HG03175 (cell line): ENCODE data around the gene CHERP.
"Not testable (repeated sequence)": the region's sequence is repeated elsewhere in the genome, so short reads cannot be mapped to it uniquely, and the experiment has no call there.

ENCODE experiments used
- ATAC-seq: cut with Tn5 transposase; IDR thresholded peaks from one replicate; pipeline ENCODE4 v1.9.1; 2021; ENCODE audit warnings: mild to moderate bottlenecking, moderate library complexity; ENCODE audit not compliant: unreplicated experiment

The CHERP gene

DNA sequence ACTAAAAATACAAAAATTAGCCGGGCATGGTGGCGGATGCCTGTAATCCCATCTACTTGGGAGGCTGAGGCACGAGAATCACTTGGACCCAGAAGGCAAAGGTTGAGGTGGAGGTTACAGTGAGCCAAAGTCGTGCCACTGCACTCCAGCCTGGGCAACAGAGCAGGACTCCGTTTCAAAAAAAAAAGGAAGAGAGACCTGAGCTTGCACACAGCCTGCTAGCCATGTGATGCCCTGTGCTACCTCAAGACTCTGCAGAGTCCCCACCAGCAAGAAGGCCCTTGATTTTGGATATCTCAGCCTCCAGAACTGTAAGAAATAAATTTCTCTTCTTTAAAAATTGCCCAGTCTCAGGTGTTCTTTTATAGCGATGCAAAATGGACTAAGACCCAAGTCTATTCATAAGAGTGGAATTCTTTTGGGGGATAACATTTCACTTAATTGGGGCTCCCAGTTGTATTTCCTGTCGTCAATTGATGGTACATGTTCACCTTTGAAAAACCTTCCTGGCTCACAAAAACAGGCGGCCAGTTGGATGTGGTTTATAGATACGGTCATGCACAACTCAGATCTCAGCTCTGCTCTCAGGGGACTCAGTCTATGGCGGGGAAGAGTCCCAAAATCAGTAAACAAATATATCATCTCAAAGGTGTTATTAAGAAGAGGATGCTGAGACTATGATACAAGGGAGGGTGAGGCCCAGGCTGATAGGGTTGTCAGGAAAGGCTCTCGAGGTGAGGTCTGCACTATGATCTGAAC, 2.4 kb upstream of the CHERP start:
- ATAC-seq: no peak

DNA sequence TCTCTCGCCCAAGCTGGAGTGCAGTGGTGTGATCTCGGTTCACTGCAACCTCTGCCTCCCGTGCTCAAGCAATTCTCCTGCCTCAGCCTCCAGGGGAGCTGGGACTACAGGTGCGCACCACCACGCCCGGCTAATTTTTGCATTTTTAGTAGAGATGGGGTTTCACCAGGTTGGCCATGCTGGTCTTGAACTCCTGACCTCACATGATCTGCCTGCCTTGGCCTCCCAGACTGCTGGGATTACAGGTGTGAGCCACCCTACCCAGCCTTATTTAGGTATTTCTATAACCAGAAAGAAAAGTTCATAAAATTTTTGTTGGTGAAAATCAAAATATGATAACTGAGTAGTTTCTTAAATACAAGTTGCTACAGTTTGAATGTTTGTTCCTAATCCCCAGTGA, 1.5 kb upstream of the CHERP start:
- ATAC-seq: not testable (repeated sequence)

DNA sequence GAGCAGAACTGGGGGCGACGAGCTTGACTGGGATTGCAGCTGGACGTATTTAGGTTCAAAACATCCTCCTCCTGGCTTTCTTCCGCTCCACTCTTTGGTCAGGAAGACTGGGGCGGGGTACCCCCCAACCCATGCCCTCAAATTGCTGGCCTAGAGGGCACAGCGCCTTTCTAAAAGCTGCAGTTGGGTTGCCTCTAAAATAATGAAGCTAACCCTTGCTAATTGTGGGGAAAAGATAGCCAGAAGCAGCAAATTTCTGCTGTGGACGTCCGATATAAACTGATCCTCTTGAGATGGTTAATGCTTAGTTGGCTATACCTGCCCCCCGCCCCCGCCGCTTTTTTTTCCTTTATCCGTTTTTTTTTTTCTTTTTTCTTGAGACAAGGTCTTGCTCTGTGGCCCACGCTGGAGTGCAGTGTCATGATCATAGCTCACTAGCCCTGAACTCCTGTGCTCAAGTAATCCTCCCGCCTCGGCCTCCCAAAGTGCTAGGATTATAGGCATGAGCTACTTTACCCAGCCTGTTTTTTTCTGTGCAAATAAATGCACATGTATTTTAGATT, 754 bp upstream of the CHERP start:
- no peak for ATAC-seq

DNA sequence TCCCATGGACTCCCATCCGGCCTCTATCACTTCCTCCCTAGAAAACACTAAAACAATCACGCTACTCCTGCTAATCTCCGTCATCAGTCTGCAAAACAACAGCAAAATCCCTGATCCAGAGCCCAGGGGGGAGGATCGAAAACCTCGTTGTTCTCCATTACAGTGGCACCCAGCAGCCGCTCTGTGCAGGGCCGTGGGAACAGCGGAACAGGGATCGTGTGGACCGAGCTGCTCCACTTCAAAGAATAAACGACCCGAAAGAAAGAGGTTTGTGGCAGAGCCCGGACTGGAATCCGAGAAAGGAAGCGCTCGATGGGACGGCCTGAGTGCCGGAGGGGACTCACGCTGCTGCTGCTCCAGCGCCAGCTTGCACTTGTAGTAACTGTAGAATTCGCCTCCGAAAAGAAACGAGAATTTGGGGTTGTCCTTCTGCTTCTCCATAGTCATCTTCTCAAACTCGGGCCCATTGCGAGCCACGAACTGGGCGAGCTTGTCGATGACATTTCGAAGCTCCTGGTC, 652 bp downstream of the CHERP start:
- ATAC-seq: no peak

DNA sequence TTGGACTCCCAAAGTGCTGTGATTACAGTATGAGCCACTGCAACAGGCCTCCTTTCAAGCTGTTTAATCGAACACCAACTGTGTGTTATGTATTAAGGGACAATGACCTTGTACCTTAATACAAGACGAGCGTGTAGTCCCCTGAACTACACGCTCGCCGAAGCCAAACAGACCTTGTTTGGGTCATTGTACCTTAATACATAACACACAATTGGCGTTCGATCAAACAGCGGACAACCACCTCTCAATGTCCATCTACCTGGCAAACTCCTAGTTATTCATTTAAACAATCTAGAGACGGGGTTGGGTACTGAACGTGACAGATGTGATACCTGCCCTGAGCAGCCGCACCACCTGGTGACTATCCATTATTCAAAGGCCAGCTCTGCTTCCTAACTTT, 1.3 kb downstream of the CHERP start:
- ATAC-seq: no peak

DNA sequence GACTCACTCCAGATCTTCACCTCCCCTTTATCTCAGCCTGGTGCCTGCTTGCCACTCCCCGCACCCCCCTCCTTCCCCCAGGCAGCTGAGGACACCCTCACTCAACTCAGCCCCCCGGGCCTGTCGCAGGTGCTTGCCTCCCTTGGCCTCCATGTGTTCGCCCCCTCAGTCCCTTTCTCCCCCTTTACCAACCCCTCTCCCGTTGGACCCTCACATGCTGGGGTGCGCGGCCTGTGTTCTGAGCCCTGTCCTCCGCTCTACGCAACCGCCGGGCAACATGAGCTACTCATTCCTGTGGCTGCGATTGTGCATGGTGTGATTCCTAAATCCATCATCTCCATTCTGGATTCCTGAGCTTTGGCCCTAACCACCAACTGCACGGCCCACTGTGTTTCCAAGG, 5.1 kb downstream of the CHERP start:
- no peak for ATAC-seq

DNA sequence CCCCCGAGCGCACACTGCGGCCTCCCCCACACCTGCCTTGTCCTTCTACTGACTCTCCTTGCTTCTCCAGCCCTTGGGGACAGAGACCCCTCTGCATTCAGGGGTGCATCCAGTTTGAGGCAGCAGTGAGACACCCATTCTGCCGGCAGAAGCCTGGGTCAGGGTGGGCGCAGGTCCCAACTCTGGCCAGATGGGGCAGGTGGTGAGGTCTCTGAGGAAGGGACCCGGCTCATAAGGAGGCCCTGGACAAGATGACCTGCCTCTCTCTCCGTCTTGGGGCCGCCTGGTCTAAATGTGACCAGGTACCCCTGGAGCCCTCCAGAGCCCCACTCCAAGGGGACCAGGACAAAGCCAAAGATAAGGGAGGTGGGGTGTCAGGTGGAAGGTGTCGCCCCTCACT, 6.1 kb downstream of the CHERP start:
- ATAC-seq: no peak

DNA sequence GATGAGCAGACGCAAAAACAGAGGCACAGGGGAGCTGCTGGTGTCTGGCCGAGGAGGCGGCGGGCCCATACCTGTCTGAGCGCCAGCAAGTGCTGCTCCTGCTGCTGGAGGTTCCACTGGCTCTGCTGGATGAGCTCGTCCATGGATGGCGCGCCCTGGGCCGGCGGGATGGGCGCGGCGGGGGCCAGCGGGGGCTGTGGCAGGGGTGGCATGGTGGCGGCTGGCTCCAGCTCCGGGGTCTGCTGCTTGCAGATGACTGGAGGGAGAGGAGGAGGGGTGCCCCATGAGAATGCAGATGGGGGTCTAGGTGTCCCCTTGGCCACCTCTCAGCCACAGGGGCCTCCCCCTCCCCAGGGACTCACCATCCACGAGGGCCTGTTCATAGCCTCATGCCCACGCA, 6.9 kb downstream of the CHERP start:
- ATAC-seq: no peak

DNA sequence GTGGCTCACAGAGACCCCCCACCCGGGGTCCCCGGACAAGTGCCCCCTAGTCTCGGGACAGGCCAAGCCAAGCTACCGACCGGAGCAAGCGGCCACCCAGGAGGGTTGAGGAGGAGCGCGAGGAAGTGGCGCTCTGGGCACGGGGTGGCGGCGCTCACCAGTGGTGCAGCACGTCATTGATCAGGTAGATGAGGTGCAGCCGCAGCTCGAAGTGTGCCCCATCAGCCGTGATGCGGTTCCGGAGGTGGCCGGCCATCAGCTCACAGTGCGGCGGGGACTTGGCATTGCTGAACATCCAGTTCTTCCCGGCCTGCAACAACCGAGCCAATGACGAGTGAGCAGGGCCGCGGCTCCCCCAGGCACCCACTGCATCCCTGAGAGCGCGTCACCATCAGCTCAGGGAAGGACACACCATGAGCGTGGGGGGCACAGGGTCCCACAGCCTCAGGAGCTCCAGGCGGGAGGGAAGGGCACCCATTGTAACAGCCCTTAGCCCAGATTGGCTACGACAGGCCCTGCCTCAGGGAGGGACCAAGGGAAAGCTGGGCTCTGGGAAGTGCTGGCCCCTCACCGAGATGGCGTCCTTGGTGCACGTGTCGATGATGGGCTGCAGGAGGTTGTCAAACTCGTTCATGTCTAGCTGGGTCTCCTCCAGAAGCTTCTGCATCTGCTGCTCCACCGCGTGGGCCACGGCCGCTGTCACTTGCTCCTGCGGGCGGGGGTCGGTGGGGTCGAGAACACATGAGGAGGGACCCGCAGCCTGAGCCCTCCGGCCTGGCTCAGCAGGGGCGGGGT, 9.6 kb downstream of the CHERP start:
- no peak for ATAC-seq

DNA sequence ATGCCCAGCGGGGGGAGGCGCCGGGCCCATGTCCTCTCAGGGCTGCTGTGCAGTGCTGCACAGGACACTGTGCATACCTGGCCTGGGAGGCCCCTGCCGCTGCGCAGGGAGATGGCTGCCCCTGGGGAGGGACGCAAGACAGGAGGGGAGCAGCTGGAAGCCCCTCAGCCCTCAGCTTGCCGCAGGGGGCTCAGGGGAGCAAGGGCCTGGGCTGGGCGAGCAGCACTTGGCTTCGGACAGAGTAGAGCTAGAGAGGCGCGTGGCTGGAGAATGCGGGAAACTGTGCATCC, 10.9 kb downstream of the CHERP start:
- no peak for ATAC-seq

DNA sequence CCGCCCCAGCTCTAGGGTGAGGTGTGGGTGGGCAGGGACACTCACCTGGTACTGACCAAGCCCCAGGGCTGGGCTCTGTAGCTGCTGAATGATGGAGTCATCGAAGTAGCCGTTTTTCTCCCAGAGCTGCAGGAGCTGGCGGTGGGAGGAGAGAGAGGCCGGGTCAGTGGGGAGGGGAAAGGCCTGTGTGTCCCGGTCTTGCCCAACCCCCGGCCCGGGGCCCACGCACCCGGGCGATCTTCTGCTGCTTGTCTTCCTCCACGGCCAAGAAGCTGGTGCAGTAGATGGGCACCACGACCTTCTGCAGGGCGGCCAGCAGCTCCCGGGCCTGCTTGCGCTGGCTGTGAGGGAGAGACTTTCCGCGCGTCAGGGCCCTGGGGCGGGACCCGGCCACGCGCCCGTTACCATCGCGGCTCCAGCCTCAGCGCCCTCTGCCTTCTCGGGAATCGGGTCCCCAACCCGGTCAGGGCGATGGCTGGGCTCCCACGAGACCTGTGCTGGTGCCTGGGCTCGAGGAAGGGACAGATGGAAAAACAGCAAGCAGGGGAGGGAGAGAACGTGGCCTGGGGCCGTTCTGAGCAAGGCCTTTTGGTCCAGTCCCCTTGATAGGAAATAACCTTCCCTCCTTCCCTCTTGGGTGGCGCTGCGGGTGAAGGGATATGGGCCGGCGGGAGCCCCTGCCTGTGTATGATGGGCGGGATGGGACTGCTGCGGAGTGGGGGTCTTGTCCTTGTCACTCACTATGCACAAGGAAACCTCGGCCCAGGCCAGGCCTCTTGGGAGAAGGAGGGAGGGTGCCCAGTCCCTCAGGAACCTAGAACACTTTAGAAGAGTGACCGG, 11.5 kb downstream of the CHERP start:
- no peak for ATAC-seq

DNA sequence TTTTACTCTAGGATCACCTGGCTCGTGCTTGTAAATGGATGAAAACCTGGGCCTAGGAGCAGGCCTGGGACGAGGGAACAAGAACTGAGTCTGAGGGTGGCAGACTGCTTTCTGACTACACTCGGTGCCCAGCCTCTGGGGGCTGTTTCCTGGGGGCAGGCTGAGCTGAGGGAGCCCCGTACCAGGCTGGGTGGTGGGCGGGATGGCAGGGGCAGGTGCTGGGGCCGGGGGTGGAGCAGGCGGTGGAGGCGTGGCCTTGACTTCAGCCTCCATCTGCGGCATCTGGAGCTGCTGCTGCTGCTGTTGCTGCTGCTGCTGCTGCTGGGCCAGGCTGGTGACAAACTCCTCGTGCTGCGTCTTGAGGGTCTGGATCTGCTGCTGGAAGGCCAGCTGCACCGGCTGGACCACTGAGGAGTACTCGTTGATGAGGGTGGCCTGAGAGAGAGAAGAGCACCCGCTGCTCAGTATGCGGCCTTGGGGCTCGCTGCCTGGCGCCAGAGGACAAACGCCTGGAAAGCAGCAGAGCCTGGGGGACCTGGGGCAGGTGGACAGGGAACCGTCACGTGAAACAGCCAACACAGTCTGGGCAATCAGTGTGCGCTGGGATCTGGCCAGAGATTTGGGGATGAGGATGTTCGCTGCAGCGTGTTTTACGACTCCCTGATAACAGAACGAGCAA, 12.6 kb downstream of the CHERP start:
- ATAC-seq: no peak

DNA sequence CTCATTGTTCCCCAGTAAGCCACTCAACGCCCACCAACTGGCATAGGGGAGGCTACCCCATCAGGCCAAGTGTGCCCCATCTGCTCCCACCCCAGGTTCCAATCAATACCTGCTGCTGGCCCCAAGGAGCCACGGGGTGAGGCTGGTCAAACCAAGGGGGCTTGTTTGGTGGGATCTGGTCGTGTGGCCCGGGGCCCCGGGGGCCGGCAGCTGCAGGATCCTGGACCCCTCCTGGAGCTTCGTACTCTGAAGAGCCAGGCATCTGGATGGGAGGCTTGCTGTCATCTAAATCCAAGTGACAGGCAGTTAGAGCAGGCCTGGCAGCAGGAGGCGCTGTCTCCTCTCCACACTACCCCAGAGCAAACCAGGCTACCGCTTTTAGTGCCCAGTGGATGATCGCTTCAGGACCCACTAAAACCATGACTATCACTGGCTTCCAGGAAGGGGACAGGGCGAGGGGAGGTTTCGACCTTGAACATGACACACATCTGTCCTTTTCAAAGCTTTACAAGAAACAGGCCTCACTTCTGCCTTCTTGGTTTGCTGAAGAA, 14.2 kb downstream of the CHERP start:
- ATAC-seq: no peak

DNA sequence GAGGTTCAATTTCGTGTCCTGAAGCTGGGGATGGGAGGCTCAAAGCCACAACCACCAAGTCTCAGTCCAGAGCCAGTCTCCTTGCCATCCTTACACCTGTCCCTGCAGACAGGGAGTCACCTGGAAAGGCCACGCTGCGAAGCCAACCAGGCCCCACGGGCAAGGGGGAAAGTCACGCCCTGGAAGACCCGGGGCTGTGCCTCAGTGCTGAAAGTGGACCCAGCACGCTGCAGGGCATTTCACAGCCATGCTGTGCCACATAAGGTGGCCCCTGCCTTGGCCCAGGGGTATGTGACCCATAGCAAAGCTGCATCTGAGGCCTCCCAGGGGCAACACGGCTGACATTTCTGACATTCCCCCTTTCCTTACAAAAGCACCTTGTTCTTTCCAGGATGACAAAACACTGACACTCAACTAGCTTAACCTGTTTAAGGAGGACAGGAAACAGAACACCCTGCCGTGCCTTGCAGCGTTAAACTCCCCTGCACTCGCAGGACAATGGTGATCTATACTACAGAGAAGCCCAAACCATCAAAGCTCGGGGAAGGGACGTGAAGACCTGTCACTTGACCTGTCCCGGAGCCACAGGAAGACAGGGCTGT, 14.8 kb downstream of the CHERP start:
- ATAC-seq: no peak

DNA sequence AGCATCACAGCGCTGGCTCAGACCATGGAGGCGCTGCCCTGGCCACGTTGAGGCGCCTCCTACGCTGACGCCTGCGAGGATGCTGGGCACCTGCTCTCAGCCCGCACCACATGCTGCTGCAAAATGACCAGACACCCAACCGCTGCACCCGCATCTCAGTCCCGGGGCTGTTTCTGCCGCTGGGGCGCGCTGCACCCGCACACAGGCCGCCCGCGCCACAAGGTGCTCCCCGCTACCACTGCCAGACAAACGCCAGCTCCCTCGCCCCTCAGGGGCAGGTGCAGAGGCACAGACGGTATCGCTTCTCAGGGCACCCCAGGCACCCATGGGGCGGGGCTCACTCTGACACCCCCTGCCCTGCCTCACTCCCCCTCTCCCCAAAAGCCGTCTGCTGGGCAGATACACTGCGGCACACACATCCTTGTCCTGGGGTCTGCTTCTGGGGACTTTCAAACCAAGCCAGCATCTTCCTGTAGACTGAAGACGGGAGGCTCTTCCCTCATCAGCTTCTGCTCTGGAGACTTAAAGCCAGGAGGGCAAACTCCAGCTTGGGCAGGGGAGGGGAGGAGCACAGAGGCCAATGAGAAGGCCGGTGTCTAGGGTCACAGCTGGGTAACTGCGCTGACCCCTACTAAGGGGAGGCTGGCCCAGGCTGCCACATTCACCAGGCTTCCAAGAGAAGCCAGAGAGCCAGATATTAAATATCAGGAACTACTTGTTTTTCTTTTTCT, 16.3 kb downstream of the CHERP start:
- ATAC-seq: no peak

DNA sequence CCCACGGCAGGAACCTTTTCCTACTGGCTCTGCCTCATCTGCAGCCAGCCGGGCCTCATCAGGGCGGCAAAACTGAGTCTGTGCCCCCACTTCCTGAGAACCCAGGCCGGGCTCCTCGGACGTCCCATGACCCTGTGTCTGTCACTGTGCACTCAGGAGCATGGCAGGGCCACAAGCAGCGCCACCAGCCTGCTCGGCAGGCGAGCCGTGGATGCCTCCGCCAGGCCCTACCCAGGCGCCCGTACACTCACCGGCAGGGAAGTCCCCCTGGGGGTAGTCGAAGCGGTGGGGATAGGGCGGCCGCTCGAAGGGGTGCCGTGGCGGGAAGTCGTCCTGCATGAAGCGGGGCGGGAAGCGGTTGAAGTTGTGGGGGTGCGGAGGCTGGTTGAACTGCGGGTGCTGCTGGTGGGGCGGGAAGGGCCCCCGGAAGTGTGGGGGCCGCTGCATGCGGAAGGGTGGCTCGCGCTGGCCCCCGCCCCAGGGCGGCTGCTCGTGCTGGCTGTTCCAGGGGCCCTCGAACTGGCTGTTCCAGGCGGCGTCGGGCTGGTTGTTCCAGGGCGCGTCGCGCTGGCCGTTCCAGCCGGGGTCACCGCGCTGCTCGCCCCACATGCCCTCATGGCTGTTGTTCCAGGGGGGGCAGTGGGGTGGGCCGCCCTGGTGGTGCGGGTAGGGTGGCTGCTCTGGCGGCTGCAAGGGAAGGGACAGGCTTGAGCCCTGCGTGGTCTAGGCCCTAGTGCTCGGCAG, 17.1 kb downstream of the CHERP start:
- no peak for ATAC-seq

DNA sequence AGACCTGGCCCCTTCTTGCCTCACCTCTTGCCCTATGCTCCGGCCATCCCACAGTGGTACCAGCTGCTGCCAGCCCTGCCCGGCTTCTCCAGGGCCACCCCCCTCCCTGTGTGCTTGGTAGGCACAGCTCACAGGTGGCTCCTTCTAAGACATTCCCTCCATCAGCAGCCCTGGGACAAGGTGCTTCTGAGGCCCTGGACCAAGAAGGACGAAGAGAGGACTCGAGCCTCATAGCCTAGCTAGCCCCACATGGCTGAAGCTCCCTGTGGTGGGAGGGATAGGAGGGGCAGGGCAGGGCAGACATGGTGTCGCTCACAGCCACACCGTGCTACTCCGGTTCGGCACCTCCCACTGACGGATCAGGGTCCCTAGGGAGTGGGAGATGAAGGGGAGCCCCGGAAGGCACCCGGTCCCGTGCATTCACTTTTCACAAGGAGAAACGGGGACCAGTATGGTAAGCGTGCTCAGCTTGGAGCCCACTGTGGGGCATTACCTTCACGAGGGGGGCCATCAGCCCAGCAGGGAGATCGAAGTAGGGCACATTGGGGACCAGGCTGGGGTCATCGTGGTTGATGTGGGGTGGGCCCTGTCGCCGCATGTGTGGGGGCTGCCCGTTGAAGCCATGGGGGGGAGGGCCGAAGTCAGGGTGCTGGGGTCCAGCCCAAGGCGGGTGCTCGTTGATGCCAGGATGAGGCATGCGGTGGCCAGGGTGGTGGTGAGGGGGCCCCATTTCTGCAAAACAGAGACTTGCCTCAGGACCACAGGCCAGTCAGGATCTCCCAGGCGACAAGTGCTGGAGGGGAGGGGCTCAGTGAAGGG, 19.5 kb downstream of the CHERP start:
- no peak for ATAC-seq
